ENCODE data around the gene CENPT.

DNA sequence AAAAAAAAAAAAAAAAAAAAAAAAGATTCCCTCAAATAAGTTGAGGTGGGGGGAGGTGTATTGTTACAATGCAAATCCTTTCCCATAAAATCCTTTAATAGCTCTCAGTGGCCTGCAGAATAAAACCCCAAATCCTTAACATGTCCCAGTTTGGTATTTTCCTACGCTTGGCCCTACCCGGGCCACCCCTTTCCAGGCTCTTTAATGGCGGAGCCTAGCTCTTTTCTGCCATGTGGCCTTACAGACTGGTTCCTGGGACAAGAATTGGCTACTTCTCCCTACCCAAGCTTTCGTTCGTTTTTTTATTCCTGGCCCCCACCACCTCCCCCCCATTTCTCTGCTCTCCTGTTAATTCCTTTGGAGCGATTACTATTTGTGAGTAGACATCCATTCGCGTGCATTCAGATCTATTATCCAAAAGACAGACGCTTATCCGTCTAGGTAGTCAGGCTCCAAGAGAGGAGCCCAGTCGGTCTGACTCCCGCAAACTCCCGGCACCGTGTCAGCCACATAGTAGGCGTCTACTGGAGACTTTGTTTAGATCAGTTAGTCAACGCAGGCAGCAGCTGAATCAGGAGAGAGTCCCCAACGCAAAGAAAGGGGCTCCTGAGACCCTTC, 6.2 kb downstream of the CENPT start:
- TF ChIP-seq, protein P1, sequence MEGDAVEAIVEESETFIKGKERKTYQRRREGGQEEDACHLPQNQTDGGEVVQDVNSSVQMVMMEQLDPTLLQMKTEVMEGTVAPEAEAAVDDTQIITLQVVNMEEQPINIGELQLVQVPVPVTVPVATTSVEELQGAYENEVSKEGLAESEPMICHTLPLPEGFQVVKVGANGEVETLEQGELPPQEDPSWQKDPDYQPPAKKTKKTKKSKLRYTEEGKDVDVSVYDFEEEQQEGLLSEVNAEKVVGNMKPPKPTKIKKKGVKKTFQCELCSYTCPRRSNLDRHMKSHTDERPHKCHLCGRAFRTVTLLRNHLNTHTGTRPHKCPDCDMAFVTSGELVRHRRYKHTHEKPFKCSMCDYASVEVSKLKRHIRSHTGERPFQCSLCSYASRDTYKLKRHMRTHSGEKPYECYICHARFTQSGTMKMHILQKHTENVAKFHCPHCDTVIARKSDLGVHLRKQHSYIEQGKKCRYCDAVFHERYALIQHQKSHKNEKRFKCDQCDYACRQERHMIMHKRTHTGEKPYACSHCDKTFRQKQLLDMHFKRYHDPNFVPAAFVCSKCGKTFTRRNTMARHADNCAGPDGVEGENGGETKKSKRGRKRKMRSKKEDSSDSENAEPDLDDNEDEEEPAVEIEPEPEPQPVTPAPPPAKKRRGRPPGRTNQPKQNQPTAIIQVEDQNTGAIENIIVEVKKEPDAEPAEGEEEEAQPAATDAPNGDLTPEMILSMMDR (IDR thresholded peaks at IDR 0.05): no peak
- no peak for TF ChIP-seq POLR2A (IDR thresholded peaks at IDR 0.05)

Data from thyroid gland (tissue), 4 donors.